SK-N-SH treated with all-trans-retinoic acid at 6 μM for 48 hours (cell line): Measurements from ENCODE around the gene MEIKIN.

Experiments used
- BACH2 ChIP-seq: fragments of 250-450 bp; sonication (Bioruptor Pico); IDR thresholded peaks from 2 replicates; pipeline ENCODE4 v1.9.0; 2021; ENCODE audit warnings: mild to moderate bottlenecking, borderline replicate concordance
- ZFP3 ChIP-seq: fragments of 250-450 bp; sonication (Bioruptor Pico); IDR thresholded peaks from 2 replicates; pipeline ENCODE4 v1.5.0; 2020; ENCODE audit warnings: mild to moderate bottlenecking, moderate library complexity
- ZFP30 ChIP-seq: fragments of 450-650 bp; formaldehyde crosslinking; IDR thresholded peaks from 2 replicates; pipeline ENCODE4 v1.5.0; 2022; ENCODE audit warnings: mild to moderate bottlenecking, moderate library complexity
- ZNF565 ChIP-seq: fragments of 450-650 bp; formaldehyde crosslinking; conservative IDR thresholded peaks from 2 replicates; pipeline ENCODE4 v1.5.0; 2020; ENCODE audit warnings: low read depth, mild to moderate bottlenecking, moderate library complexity
- TF ChIP-seq, protein P1 (sequence below): fragments of 250-450 bp; sonication (Bioruptor Pico); IDR thresholded peaks from 2 replicates; pipeline ENCODE4 v1.8.0; 2020; ENCODE audit warnings: mild to moderate bottlenecking, moderate library complexity, borderline replicate concordance
- TF ChIP-seq, protein P2 (sequence below): fragments of 250-450 bp; sonication (Bioruptor Pico); IDR thresholded peaks from 2 replicates; pipeline ENCODE4 v1.5.1; 2021; ENCODE audit warnings: mild to moderate bottlenecking, moderate library complexity

DNA sequence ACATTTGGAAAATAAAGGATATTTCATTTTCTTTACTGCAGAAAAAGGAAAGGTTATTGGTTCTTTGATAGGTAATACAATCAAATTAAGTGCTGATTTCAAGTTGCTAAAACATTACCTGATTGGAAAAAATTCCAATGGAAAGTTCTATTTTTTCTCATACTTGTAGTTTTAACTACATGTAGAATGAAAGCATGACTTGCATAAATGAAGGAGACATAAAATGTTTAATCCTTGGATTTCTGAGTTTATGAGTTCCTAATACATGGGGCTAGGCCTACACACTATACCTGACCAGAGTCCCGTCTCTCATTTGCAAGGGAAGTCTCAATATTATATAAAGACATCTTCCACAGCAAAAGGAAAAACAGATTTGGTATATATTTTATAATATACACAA is 5.2 kb upstream of the MEIKIN start:
- TF ChIP-seq, protein P1, sequence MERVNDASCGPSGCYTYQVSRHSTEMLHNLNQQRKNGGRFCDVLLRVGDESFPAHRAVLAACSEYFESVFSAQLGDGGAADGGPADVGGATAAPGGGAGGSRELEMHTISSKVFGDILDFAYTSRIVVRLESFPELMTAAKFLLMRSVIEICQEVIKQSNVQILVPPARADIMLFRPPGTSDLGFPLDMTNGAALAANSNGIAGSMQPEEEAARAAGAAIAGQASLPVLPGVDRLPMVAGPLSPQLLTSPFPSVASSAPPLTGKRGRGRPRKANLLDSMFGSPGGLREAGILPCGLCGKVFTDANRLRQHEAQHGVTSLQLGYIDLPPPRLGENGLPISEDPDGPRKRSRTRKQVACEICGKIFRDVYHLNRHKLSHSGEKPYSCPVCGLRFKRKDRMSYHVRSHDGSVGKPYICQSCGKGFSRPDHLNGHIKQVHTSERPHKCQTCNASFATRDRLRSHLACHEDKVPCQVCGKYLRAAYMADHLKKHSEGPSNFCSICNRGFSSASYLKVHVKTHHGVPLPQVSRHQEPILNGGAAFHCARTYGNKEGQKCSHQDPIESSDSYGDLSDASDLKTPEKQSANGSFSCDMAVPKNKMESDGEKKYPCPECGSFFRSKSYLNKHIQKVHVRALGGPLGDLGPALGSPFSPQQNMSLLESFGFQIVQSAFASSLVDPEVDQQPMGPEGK (CRISPR knock-in tag), result no peak
- TF ChIP-seq ZNF565 (CRISPR knock-in tag), result no peak
- TF ChIP-seq, protein P2, sequence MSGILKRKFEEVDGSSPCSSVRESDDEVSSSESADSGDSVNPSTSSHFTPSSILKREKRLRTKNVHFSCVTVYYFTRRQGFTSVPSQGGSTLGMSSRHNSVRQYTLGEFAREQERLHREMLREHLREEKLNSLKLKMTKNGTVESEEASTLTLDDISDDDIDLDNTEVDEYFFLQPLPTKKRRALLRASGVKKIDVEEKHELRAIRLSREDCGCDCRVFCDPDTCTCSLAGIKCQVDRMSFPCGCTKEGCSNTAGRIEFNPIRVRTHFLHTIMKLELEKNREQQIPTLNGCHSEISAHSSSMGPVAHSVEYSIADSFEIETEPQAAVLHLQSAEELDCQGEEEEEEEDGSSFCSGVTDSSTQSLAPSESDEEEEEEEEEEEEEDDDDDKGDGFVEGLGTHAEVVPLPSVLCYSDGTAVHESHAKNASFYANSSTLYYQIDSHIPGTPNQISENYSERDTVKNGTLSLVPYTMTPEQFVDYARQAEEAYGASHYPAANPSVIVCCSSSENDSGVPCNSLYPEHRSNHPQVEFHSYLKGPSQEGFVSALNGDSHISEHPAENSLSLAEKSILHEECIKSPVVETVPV, result no peak
- no peak for TF ChIP-seq BACH2 (CRISPR knock-in tag)
- no peak for TF ChIP-seq ZFP3 (CRISPR knock-in tag)
- no peak for TF ChIP-seq ZFP30 (CRISPR knock-in tag)
